K562 (cell line): Measurements from ENCODE around the gene SH2D3A. TPM values are rescaled to one million over a fixed set of nuclear protein-coding genes. Genes with fewer than 3 reads are reported as not detected.
"Not testable (repeated sequence)": the region's sequence is repeated elsewhere in the genome, so short reads cannot be mapped to it uniquely, and the experiment has no call there.

Experiments
- ATAC-seq: fragments of 200-7000 bp; cut with Tn5 transposase; 3 replicates; pipeline ENCODE4 v1.9.1; 2020; ENCODE audit warnings: moderate library complexity
- BruUV-seq: library from RNA; stranded (reverse); fragments of 400-500 nt; replicated peaks from 2 replicates; lab custom pipeline; 2021; lab: Mats Ljungman, UMichigan
- CTCF ChIA-PET: fragments of 300-600 bp; formaldehyde crosslinking; extraction: SDS; loops from one replicate; lab custom pipeline; 2021; ENCODE audit warnings: low intra/inter-chr PET ratio; lab: Yijun Ruan, JAX
- POLR2A ChIA-PET: fragments of 300-600, 350-650 bp; sonication (Branson Sonifier 250); formaldehyde crosslinking; extraction: SDS; loops from one replicate; lab custom pipeline; 2021; ENCODE audit warnings: antibody characterized with exemption, inconsistent platforms; lab: Yijun Ruan, JAX
- DNase-seq, 4 experiments: peaks; one replicate each; pipeline versions ENCODE4 v3.0.0 to v3.0.0-alpha.2; 2011 to 2018; ENCODE audit warnings: low spot score in 3 of 4, mixed read lengths in 3 of 4; ENCODE audit errors: extremely low read depth in 1 of 4
- FAIRE-seq: peaks from 2 replicates; lab custom pipeline; 2011; peaks lifted over from hg19 to GRCh38; lab: Jason Lieb, UNC
- H2AFZ ChIP-seq: 2 replicates; pipeline ENCODE4 v1.6.0; 2011; ENCODE audit warnings: low read depth, low read length, control low read depth, inconsistent platforms
- H3K27ac ChIP-seq: fragments of 200-600 bp; 3 replicates; pipeline ENCODE4 v1.8.0; 2011; ENCODE audit warnings: low read depth, mild to moderate bottlenecking, control low read depth, inconsistent platforms, low read length, moderate library complexity, mixed read lengths; ENCODE audit errors: extremely low read depth
- H3K27me3 ChIP-seq, 2 experiments: fragments of 300-600 bp in 1 of 2; 2 replicates in 1 of 2; 3 replicates in 1 of 2; pipeline versions ENCODE4 v1.6.0 to v1.8.0; 2011; ENCODE audit warnings: inconsistent platforms in 2 of 2, low read length in 2 of 2, mild to moderate bottlenecking in 1 of 2, mixed read lengths in 1 of 2, moderate library complexity in 1 of 2; ENCODE audit not compliant: control insufficient read depth in 2 of 2, insufficient read depth in 2 of 2
- H3K36me3 ChIP-seq: fragments of 300-600 bp; 3 replicates; pipeline ENCODE4 v1.8.0; 2011; ENCODE audit warnings: mild to moderate bottlenecking, low read length, inconsistent platforms; ENCODE audit not compliant: control insufficient read depth, insufficient read depth
- H3K4me1 ChIP-seq, 2 experiments: fragments of 200-600 bp in 1 of 2; replicated peaks in 1 of 2; 2 replicates in 1 of 2; 3 replicates in 1 of 2; pipeline versions ENCODE4 v1.5.1 to v1.8.0; 2011; ENCODE audit warnings: inconsistent platforms in 2 of 2, low read length in 2 of 2, mild to moderate bottlenecking in 1 of 2, mixed read lengths in 1 of 2, moderate library complexity in 1 of 2; ENCODE audit not compliant: control insufficient read depth in 2 of 2, insufficient read depth in 2 of 2
- H3K4me2 ChIP-seq: 2 replicates; pipeline ENCODE4 v1.6.1; 2011; ENCODE audit warnings: low read length, control low read depth, inconsistent platforms, mixed read lengths; ENCODE audit not compliant: insufficient read depth
- H3K4me3 ChIP-seq: fragments of 200-600 bp; sonication (generic), shearing (Covaris generic); 2 replicates; pipeline ENCODE4 v1.5.1; 2016; ENCODE audit warnings: control low read depth, inconsistent platforms
- H3K79me2 ChIP-seq: fragments of 200-600 bp; 3 replicates; pipeline ENCODE4 v1.8.0; 2011; ENCODE audit warnings: low read length, inconsistent platforms; ENCODE audit not compliant: control insufficient read depth, insufficient read depth
- H3K9ac ChIP-seq, 2 experiments: 2 replicates each; pipeline versions ENCODE4 v1.6.0 to v1.6.1; 2011; ENCODE audit warnings: low read depth in 2 of 2, low read length in 2 of 2, control low read depth in 1 of 2, inconsistent platforms in 1 of 2, mild to moderate bottlenecking in 1 of 2, mixed read lengths in 1 of 2; ENCODE audit not compliant: insufficient read depth in 1 of 2
- H3K9me1 ChIP-seq: one replicate; pipeline ENCODE4 v1.6.0; 2011; ENCODE audit warnings: inconsistent platforms, mild to moderate bottlenecking, low read length, moderate library complexity; ENCODE audit not compliant: control insufficient read depth, insufficient read depth
- H3K9me3 ChIP-seq: replicated peaks from 2 replicates; pipeline ENCODE4 v1.5.1; 2011; ENCODE audit warnings: low read depth, low read length, inconsistent platforms; ENCODE audit not compliant: control insufficient read depth, insufficient read depth
- H4K20me1 ChIP-seq: replicated peaks from 2 replicates; pipeline ENCODE4 v1.6.1; 2011; ENCODE audit warnings: low read length, inconsistent platforms, mixed read lengths; ENCODE audit not compliant: control insufficient read depth, insufficient read depth
- GTF2F1 ChIP-seq: IDR thresholded peaks from 2 replicates; pipeline ENCODE4 v1.6.1; 2011; ENCODE audit warnings: low read depth, low read length, improper control_type of control experiment
- RHOXF2B ChIP-seq: fragments of 250-450 bp; sonication (Bioruptor Pico); conservative IDR thresholded peaks from 2 replicates; pipeline ENCODE4 v1.5.1; 2021
- SP2 ChIP-seq: IDR thresholded peaks from 2 replicates; pipeline ENCODE4 v1.6.1; 2011; ENCODE audit warnings: mild to moderate bottlenecking, low read depth, low read length, moderate library complexity; ENCODE audit not compliant: poor library complexity, severe bottlenecking; ENCODE audit errors: extremely low read depth
- TBL1XR1 ChIP-seq, 2 experiments: IDR thresholded peaks; 2 replicates each; pipeline ENCODE4 v1.6.1; 2012; ENCODE audit warnings: improper control_type of control experiment in 2 of 2, low read length in 2 of 2, mild to moderate bottlenecking in 1 of 2
- THRA ChIP-seq: fragments of 450-650 bp; IDR thresholded peaks from 2 replicates; pipeline ENCODE4 v1.6.1; 2017; ENCODE audit warnings: mild to moderate bottlenecking, moderate library complexity
- WGBS: fragments of 100-300 bp; shearing (Covaris generic); methylation state at CpG from one replicate; pipeline ENCODE4 v1.1.6; 2016; ENCODE audit warnings: low coverage, mixed read lengths; ENCODE audit not compliant: insufficient coverage; ENCODE audit errors: missing lambda C conversion rate; 5-methylcytosine and 5-hydroxymethylcytosine counted together
- in situ Hi-C: fragments of 300-500 bp; cut with MboI; formaldehyde crosslinking; loops from 4 replicates; pipeline ENCODE4 v1.15.0; 2018; ENCODE audit warnings: inconsistent platforms, mixed read lengths
- intact Hi-C: fragments of 100-400 bp; cut with micrococcal nuclease; formaldehyde crosslinking; loops from 2 replicates; pipeline ENCODE4 v1.14.2; 2022
- polyA plus RNA-seq, 8 experiments: library from polyadenylated mRNA; depleted of rRNA in 4 of 8; stranded (reverse) in 5 of 8; unstranded in 3 of 8; fragments of >200 nt; fragmentation: Nextera tagmentation in 2 of 8; fragmentation: Illumina TruSeq in 1 of 8; extraction: Ambion mirVana in 2 of 8; extraction: Trizol in 1 of 8; gene quantifications; 2 replicates each; pipeline versions ENCODE4 v1.2.1 to v1.2.3, GENCODE V29; 2011 to 2014; ENCODE audit warnings: inconsistent platforms in 1 of 8, missing spikeins in 1 of 8
- total RNA-seq, 7 experiments: library from RNA; depleted of rRNA in 6 of 7; stranded (reverse); fragments of >200 nt in 6 of 7; fragmentation: Illumina TruSeq in 2 of 7; extraction: Trizol in 2 of 7; gene quantifications; 2 replicates each; pipeline versions ENCODE4 v1.2.1 to v1.2.3, GENCODE V29; 2011 to 2021; ENCODE audit warnings: low replicate concordance in 1 of 7

The SH2D3A gene
- total and polyA plus RNA-seq, 9 of the 15 experiments (the other 6 are each of a cell fraction or from before 2014, with no cell fraction given) = 0.75 to 26.3 (median 8.9) TPM

DNA sequence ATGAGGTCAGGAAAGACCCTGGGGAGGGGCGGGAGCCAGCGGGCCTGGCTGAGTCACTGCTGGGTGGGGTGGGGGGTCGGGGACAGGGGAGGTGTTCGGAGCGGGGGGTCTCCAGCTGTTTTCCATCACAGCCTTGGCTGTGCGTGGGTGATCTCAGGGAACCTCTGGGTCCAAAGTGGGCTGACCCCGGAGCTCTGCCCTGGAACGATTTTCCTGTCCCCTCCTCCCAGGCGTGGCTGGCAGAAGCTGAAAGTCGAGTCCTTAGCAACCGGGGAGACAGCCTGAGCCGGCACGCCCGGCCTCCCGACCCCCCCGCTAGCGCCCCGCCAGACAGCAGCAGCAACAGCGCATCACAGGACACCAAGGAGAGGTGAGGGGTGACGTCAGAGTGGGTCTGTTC, 17.2 kb downstream of the SH2D3A start (continued):
- TF ChIP-seq TBL1XR1 (IDR thresholded peaks at IDR 0.05; ENCODE audit: low read length in 2 of 2) (no peak), SP2 (no peak), RHOXF2B (CRISPR knock-in tag) (no peak), THRA (no peak), GTF2F1 (no peak)

DNA sequence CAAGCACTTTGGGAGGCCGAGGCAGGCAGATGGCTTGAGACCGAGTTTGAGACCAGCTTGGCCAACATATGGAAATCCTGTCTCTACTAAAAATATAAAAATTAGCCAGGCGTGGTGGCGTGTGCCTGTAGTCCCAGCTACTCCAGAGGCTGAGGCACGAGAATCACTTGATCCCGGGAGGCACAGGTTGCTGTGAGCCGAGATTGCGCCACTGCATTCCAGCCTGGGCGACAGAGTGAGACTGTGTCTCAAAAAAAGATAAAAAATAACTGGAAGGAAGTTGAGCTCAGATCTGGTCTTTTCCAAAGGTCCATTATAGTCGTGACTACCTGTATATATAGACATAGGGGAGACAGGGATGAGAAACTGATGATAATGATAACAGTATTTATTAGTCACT, 18.7 kb downstream of the SH2D3A start:
- CTCF ChIA-PET, BruUV-seq, H3K9me1 ChIP-seq, H3K9ac ChIP-seq, H3K27me3 ChIP-seq, H3K9me3 ChIP-seq, H4K20me1 ChIP-seq, H3K4me3 ChIP-seq, FAIRE-seq, H3K79me2 ChIP-seq, DNase-seq, ATAC-seq, H2AFZ ChIP-seq, intact Hi-C loops, H3K27ac ChIP-seq, H3K4me2 ChIP-seq, in situ Hi-C loops: not testable (repeated sequence)
- 86% methylated on average over 7 of the region's 10 CpGs for WGBS
- peaks cover 0 to 32% of the 10 kb centered on the region in 2 experiments; a peak in 3 of 5 replicates for H3K4me1 ChIP-seq
- H3K36me3 ChIP-seq = peaks cover 87% of the 10 kb centered on the region; the same call in 2 of the 3 replicates
- POLR2A ChIA-PET = interaction anchor here (1.0 kb wide), 1 partner anchor 13 kb away, joined by 4 read pairs; no protein-coding TSS in a partner anchor
